Measurements from ENCODE around the gene TIFAB. TPM values are rescaled to one million over a fixed set of nuclear protein-coding genes. Genes with fewer than 3 reads are reported as not detected.
A peak's percentile ranks its signal among the peaks of the same experiment; 100 is the strongest.

TIFAB gene
- total RNA-seq, 1 donor from 2014 or later = not detected

DNA sequence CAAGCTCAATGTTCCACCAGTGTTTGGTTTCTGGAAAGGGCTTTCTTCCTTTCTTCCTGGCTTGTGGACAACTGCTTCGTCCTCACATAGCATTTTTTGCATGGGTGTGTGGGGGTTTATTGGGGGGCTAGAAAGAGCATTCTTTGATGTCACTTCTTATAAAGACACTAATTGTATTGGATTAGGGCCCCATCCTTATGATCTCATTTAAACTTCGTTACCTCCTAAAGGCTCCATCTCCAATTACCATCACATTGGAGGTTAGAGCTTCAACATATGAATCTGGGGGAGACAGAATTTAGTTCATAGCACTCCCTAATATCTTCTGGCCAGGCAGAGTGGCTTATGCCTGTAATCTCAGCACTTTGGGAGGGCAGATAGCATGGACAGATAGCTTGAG lies 47.1 kb downstream of the TIFAB start:
- no peak for DNase-seq (ENCODE audit: low read depth)
- H3K4me3 ChIP-seq (ENCODE audit: low read depth, low read length) = no peak overlapping the region
- TF ChIP-seq, protein P1, sequence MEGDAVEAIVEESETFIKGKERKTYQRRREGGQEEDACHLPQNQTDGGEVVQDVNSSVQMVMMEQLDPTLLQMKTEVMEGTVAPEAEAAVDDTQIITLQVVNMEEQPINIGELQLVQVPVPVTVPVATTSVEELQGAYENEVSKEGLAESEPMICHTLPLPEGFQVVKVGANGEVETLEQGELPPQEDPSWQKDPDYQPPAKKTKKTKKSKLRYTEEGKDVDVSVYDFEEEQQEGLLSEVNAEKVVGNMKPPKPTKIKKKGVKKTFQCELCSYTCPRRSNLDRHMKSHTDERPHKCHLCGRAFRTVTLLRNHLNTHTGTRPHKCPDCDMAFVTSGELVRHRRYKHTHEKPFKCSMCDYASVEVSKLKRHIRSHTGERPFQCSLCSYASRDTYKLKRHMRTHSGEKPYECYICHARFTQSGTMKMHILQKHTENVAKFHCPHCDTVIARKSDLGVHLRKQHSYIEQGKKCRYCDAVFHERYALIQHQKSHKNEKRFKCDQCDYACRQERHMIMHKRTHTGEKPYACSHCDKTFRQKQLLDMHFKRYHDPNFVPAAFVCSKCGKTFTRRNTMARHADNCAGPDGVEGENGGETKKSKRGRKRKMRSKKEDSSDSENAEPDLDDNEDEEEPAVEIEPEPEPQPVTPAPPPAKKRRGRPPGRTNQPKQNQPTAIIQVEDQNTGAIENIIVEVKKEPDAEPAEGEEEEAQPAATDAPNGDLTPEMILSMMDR (conservative IDR thresholded peaks at IDR 0.05; ENCODE audit: low read depth, low read length) = no peak

DNA sequence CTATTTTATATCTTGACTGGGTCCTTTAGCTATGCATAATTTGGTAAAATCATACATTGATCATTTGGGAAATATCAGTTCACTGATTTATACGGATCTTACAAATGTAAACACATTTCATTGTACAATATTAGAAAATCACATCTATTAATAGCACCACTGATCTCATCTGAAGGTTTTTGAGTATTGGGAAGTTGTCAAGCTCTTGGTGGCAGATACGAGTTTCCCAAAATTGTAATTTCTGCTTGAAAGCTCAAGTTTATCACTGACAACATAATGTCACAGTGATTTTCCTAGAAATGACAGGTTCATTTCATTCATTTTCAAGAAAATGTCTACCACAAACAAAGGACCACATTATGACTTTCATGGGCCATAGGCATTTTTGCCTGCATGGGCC lies 50.1 kb downstream of the TIFAB start:
- no peak for DNase-seq (ENCODE audit: low read depth)
- TF ChIP-seq, protein P1 (conservative IDR thresholded peaks at IDR 0.05; ENCODE audit: low read depth, low read length) = no peak

DNA sequence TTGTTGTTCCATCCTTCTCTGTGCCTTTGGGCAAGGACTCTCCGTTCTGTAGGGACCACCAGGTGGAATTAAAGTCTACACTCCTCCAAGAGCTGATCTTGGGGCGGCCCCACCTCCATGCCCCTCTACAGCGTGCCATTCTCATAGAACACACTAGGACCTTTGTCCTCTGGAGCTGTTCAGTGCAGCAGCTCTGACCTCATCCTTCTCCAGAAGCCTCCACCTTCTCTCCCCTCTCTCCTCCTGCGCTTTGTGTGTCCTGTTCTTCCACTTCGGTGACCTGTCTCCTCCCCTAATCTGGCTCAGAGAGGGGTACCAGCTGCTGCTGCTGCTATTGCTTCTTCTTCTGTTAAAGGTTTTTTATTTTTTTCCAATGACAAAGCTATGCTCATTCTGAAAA lies 51.3 kb downstream of the TIFAB start:
- DNase-seq (ENCODE audit: low read depth) = no peak
- H3K4me3 ChIP-seq (ENCODE audit: low read depth, low read length) = no peak overlapping the region
- TF ChIP-seq, protein P1 (conservative IDR thresholded peaks at IDR 0.05; ENCODE audit: low read depth, low read length) = no peak

More for the DNA sequence above, 50.1 kb downstream of the TIFAB start:
- H3K4me3 ChIP-seq (ENCODE audit: low read depth, low read length) = no peak overlapping the region

DNA sequence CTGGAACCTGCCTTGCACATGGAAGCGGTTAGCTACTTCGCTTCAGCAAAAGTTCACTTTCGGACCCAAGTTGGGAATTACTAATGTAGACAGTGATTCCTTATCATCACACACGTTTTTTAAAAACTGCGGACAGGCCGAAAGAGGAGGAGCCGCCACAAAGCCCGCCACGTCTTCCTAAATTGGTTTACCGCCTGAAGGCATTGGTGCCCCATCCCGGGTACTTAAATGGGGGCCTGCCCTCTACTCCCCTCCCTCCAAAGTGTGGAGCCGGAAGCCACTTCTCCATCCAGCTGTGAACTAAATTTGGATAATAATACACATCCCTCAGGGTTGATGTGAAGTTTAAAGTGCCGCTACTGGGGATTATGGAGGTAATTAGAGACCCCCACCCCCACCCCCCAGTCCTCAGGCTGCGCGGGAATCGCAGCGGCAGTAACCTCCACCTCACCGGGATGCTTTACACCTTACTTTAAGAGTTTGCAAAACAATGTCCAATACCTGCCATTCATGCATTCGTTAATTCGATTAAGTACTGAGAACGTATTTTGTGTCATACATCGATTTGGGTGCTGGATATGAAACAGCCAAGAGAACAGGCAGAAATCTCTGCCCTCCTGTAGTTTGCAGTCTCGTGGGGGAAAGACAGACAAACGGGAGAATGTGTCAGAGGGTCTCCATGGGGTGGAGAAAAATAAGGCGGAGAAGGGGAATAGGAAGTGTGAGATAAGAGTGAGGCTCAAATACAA lies 52.2 kb downstream of the TIFAB start:
- TF ChIP-seq, protein P1 (conservative IDR thresholded peaks at IDR 0.05; ENCODE audit: low read depth, low read length) = no peak
- no peak for DNase-seq (ENCODE audit: low read depth)

DNA sequence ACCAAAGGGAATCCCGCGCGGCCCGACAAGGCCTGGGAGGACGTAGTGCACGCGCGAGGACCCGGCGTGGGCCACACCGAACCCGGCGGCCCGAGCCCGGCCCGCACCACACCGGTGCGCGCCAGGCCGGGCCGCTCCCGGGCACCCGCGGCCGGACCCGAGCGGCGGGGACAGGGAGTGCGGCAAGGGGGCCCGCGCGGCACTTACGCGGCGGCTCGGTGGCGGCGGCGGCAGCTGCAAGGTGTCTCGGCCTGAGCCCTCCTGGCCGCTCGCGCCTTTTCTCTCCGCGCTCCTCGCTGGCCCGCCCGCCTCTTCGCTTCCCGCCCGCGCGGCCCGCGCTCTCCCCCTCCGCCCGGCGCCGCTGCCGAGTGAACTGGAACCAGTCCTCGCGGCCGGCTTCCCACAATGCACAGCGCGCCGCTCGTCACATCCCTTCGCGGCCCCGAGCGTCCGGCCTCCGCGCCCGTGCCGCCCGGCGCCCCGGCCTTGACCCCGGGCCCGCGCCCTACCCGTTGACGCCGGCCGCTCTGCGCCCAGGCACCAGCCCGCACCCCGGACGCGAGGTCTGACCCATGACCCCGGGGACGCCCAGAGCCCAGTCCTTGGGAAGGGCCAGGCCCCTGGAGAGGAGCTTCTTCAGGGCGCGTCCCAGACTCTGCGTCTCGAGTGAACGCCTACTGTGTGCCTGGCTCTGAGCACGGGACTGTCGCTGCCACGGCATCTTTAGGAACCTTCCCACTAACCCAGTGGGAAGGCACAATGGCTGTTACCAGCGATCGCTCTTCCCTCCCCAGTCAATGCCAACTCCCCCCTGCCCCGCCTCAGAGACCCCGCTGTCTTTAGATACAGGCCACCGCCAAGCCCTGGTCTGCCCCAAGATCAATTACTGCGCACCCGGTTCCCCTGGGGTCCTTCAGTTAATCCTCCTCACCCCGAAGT lies 53.0 kb downstream of the TIFAB start, which contains the start of gene MACROH2A1:
Gene MACROH2A1 (minus strand): TSS at position 377 of the 939 bp plus-strand sequence. CDS start 10,138 bp downstream, outside the sequence.
- peak within 1 kb of the TSS; percentile 90 for H3K4me3 ChIP-seq (ENCODE audit: low read depth, low read length)
- DNase-seq (ENCODE audit: low read depth) = no peak
- TF ChIP-seq, protein P1 (conservative IDR thresholded peaks at IDR 0.05; ENCODE audit: low read depth, low read length) = no peak

More for the DNA sequence above, 52.2 kb downstream of the TIFAB start:
- H3K4me3 ChIP-seq (ENCODE audit: low read depth, low read length) = peak overlapping the region; percentile 90

DNA sequence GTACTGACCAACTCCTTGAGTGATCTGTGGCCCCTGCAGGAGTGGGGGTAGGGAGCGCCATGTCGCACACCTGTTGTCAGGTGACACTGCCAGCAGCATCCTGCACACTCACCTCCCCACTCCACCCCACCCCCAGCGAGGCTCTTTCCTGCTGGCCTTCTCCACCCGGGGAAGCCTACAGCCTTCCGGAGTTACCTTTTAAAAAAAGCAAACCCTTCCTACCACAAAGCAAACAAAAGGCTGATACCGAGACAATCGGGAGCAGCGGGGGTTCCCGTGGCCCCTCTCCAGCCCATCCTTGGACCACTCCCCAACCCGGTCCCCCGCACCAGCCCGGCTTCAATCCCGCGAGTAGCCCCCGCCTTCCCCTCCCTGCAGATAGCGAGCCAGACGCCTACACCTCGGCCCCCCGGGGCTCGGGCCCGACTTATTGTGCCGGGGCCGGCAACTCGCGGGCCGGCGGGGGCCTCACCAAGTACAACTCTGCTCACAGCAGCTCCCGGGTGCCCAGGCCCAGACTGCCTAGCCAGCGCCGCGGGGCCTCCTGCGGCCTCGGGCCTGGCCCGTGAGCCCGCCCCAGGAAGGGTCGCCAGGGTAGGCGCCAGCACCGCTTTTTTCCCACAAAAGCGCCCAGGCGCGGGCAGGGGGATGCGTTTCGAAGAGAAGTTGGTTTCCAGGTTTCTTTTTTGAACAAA lies 53.8 kb downstream of the TIFAB start:
- H3K4me3 ChIP-seq (ENCODE audit: low read depth, low read length) = peak overlapping the region; percentile 90
- TF ChIP-seq, protein P1 (conservative IDR thresholded peaks at IDR 0.05; ENCODE audit: low read depth, low read length) = no peak
- DNase-seq (ENCODE audit: low read depth) = no peak

Measured in epithelial cell of proximal tubule (primary cell).